Stimulated activated CD4-positive, alpha-beta T cell treated with anti-CD3 and anti-CD28 coated beads, Interleukin-2, amount 100 ng/mL, for 4 hours (primary cell): ENCODE data around the gene EEF1E1.
A peak's percentile ranks its signal among the peaks of the same experiment; 100 is the strongest.
"Not testable (repeated sequence)": the region's sequence is repeated elsewhere in the genome, so short reads cannot be mapped to it uniquely, and the experiment has no call there.

Experiments used
- DNase-seq: peaks from one replicate; pipeline ENCODE4 v3.0.0-alpha.2; 2020; ENCODE audit warnings: low read depth

EEF1E1 gene

GRCh38 chr6:8063761-8064637 is 38.3 kb downstream of the EEF1E1 start, which contains the start of gene BLOC1S5:
BLOC1S5 (minus strand) TSS chr6:8064389; CDS start chr6:8064376, 13 bp downstream.
- DNase-seq = peak; percentile 97

GRCh38 chr6:8061736-8062135 is 40.6 kb downstream of the EEF1E1 start:
- DNase-seq = no peak

- no peak for DNase-seq
These were observed 42.0 kb downstream of the EEF1E1 start for GRCh38 chr6:8060346-8060745.

GRCh38 chr6:8059129-8059528 is 43.2 kb downstream of the EEF1E1 start:
- DNase-seq = no peak

- no peak for DNase-seq
These were observed 44.6 kb downstream of the EEF1E1 start for GRCh38 chr6:8057793-8058192.

- DNase-seq = no peak
These were observed 45.1 kb downstream of the EEF1E1 start for GRCh38 chr6:8057263-8057662.

GRCh38 chr6:8054276-8054675 is 48.1 kb downstream of the EEF1E1 start:
- DNase-seq = no peak

- no peak for DNase-seq
These were observed 54.6 kb downstream of the EEF1E1 start for GRCh38 chr6:8047541-8048292.

- not testable (repeated sequence) for DNase-seq
These were observed 56.6 kb downstream of the EEF1E1 start for GRCh38 chr6:8045769-8046168.

- DNase-seq = no peak
These were observed 59.1 kb downstream of the EEF1E1 start for GRCh38 chr6:8043221-8043620.

- DNase-seq = no peak
These were observed 60.3 kb downstream of the EEF1E1 start for GRCh38 chr6:8041913-8042583.

- DNase-seq = not testable (repeated sequence)
These were observed 68.2 kb downstream of the EEF1E1 start for GRCh38 chr6:8034107-8034506.

- no peak for DNase-seq
These were observed 71.4 kb downstream of the EEF1E1 start for GRCh38 chr6:8030920-8031319.
